Ovary (tissue), 3 donors: Measurements from ENCODE around the gene GPA33.

ENCODE experiments used
- POLR2A ChIP-seq: fragments of 450-650 bp; IDR thresholded peaks from one replicate; pipeline ENCODE4 v1.6.1; 2017; ENCODE audit warnings: antibody characterized with exemption, mild to moderate bottlenecking, moderate library complexity
- TF ChIP-seq, protein P1 (sequence below), 3 donors: fragments of 450-650 bp in 2 of 3; fragments of 200-600 bp in 1 of 3; IDR thresholded peaks; one replicate each; pipeline versions ENCODE4 v1.5.1 to v1.8.0; 2016 to 2022; ENCODE audit warnings: antibody characterized with exemption in 3 of 3, mild to moderate bottlenecking in 1 of 3
- donor health status: DM: no; HTN: no; CAD: no.

DNA sequence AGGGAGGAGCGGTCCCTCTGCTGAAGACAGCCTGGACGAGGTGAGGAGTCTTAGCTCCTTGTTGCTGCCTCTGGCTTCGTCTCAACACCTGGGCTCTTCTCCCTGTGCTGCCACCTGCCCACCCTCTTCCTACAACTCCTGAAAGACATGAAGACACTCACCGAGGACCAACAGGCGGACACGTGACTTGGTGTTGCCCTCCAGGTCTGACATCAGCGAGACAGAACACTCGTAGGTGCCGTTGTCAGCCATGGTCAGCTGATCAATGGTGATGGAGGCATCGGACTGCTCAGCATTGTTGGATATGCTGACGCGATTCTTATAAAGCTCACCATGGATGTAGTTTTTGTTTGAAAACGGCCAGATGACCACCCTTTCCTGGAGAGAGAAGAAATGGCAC lies 21.4 kb downstream of the GPA33 start:
- TF ChIP-seq, protein P1, sequence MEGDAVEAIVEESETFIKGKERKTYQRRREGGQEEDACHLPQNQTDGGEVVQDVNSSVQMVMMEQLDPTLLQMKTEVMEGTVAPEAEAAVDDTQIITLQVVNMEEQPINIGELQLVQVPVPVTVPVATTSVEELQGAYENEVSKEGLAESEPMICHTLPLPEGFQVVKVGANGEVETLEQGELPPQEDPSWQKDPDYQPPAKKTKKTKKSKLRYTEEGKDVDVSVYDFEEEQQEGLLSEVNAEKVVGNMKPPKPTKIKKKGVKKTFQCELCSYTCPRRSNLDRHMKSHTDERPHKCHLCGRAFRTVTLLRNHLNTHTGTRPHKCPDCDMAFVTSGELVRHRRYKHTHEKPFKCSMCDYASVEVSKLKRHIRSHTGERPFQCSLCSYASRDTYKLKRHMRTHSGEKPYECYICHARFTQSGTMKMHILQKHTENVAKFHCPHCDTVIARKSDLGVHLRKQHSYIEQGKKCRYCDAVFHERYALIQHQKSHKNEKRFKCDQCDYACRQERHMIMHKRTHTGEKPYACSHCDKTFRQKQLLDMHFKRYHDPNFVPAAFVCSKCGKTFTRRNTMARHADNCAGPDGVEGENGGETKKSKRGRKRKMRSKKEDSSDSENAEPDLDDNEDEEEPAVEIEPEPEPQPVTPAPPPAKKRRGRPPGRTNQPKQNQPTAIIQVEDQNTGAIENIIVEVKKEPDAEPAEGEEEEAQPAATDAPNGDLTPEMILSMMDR (IDR thresholded peaks at IDR 0.05): no peak
- no peak for TF ChIP-seq POLR2A
